Stimulated activated memory B cell treated with anti-CD40 and anti-IgM and Interleukin-4, amounts not matched to agents 10 μg/mL and 1 μg/mL and 100 μg/mL, for 72 hours (primary cell): Measurements from ENCODE around the gene DSN1.
A peak's percentile ranks its signal among the peaks of the same experiment; 100 is the strongest.

Source experiments
- ATAC-seq: fragments of 150-1000 bp; cut with Tn5 transposase; 2 replicates; pipeline ENCODE4 v1.10.0; 2021
- H3K27ac Mint-ChIP-seq: one replicate; pipeline ENCODE4 v1.8.0; 2022; ENCODE audit warnings: mild to moderate bottlenecking, mixed read lengths
- H3K27me3 Mint-ChIP-seq: one replicate; pipeline ENCODE4 v1.8.0; 2022; ENCODE audit warnings: mixed read lengths
- H3K36me3 Mint-ChIP-seq: one replicate; pipeline ENCODE4 v1.8.0; 2022; ENCODE audit warnings: mixed read lengths
- H3K4me1 Mint-ChIP-seq: one replicate; pipeline ENCODE4 v1.8.0; 2022; ENCODE audit warnings: mixed read lengths
- H3K4me3 Mint-ChIP-seq: one replicate; pipeline ENCODE4 v1.8.0; 2022; ENCODE audit warnings: mild to moderate bottlenecking, moderate library complexity, mixed read lengths
- H3K9me3 Mint-ChIP-seq: one replicate; pipeline ENCODE4 v1.8.0; 2022; ENCODE audit warnings: mixed read lengths

Gene DSN1, protein sequence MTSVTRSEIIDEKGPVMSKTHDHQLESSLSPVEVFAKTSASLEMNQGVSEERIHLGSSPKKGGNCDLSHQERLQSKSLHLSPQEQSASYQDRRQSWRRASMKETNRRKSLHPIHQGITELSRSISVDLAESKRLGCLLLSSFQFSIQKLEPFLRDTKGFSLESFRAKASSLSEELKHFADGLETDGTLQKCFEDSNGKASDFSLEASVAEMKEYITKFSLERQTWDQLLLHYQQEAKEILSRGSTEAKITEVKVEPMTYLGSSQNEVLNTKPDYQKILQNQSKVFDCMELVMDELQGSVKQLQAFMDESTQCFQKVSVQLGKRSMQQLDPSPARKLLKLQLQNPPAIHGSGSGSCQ

DNA sequence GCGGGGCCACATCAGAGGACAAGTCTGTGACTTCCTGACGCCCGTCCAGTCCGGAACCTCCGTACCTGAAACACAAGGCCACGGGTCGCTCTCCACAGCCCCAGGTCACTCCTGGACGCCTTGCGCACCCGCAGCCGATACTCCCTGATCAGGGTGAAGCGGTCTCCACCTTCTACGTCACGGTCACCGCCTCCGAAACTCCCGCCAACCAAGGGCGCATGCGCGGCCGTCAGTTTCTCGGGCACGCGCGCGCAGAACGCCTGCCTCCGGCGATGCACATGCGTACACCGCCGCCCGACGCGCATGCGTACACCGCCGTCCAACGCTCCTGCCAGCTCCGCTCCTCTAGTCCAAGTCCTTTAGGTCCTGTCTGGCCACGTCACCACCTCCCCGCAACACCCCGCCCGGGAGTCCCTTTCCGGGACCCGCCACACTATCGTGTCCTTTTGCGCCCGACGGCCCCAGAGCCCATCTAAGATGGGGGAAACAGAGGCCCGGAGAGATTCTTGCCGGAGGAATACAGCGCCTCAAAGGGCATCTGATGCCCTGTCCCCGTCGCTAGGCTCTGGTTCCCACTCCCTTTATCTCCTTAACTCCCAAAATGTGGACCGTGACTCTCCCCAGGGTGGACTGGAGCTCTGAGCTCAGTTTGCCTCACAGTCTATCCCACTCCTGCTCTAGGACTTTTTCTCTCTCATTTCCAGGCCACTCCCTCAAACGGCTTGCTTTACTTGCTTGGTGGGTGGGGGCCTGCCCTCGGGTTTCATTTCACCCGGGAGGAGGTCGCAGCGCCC lies at the start of gene DSN1:
Gene DSN1 (minus strand): TSS at position 167 of the 794 bp plus-strand sequence. CDS start 2,305 bp downstream, outside the sequence.
- ATAC-seq, result peak; percentile 93
- Mint-ChIP-seq H3K4me1 (peaks cover 46% of the 10 kb centered on the region), H3K9me3 (no peaks in the 10 kb centered on the region), H3K27ac (peak within 1 kb of the TSS; percentile 83), H3K36me3 (no peaks in the 10 kb centered on the region), H3K4me3 (peak within 1 kb of the TSS; percentile 83), H3K27me3 (no peaks in the 10 kb centered on the region)

DNA sequence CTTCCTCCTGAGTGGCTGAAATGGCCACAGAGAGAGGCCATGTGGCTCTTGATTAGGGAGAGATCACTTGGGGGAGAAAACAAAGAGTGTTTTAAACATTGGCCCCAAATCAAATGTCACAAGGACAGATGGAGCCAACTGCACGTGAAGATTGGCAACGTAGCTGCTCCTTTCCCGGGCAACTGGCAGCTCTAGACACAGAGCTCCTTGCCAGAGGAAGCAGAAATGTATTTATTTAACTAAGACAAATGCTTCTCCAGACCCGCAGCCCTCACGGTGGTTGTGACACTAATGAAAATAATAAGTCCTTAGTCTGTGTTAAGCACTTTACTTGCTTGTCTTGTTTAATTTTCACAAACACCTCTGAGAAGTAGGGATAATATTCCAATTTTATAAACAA lies 49.6 kb upstream of the DSN1 start:
- Mint-ChIP-seq H3K36me3 (peaks cover 29% of the 10 kb centered on the region), H3K27ac (no peak overlapping the region), H3K27me3 (no peaks in the 10 kb centered on the region), H3K4me1 (peaks cover 17% of the 10 kb centered on the region), H3K4me3 (no peak overlapping the region), H3K9me3 (no peaks in the 10 kb centered on the region)
- ATAC-seq, result no peak

DNA sequence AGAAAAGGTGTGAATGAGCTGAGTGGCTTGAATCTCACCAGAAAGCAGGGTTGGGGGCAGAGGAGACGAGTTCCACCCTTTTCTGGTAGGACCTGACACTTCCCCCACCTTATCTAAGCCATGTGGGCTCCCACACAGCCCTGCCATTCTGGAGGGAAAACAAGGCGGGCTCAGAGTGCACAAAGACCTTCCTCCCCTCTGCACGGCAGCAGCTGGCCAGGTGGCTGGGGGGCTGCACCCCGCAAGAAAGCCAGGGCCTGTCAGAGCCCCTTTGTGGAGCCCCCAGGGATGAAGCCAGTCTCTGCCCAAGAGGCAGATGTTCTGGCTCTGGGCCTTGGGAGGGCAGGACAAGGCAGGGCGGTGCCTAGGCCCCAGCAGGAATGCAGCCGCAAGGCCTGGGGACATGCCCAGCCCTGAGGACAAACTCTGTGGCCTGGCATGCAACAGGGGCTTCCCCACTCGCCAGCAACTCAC lies 48.4 kb upstream of the DSN1 start:
- ATAC-seq, result no peak
- H3K27ac Mint-ChIP-seq, result no peak overlapping the region
- H3K4me1 Mint-ChIP-seq, result peaks cover 7% of the 10 kb centered on the region
- no peaks in the 10 kb centered on the region for H3K27me3 Mint-ChIP-seq
- peaks cover 35% of the 10 kb centered on the region for H3K36me3 Mint-ChIP-seq
- H3K9me3 Mint-ChIP-seq, result no peaks in the 10 kb centered on the region
- no peak overlapping the region for H3K4me3 Mint-ChIP-seq

DNA sequence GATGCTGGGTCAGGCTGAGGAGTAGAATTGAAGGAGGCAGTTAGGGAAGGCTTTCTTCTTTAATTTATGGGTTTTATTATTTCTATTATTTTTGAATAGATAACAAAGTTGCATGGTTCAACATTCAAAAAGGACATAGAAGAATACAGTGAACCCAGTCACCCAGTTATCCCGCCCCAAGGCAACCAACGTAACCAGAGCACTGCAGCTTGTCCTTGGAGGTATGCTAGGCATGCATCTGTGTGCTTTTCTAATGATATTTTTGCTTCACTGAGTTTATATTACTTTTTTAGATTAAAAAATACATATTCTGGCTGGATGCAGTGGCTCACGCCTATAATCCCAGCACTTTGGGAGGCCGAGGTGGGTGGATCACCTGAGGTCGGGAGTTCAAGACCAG lies 47.4 kb upstream of the DSN1 start:
- peaks cover 7% of the 10 kb centered on the region for H3K4me1 Mint-ChIP-seq
- no peaks in the 10 kb centered on the region for H3K27me3 Mint-ChIP-seq
- H3K4me3 Mint-ChIP-seq, result no peak overlapping the region
- H3K27ac Mint-ChIP-seq, result no peak overlapping the region
- ATAC-seq, result no peak
- H3K9me3 Mint-ChIP-seq, result no peaks in the 10 kb centered on the region
- peaks cover 39% of the 10 kb centered on the region for H3K36me3 Mint-ChIP-seq

DNA sequence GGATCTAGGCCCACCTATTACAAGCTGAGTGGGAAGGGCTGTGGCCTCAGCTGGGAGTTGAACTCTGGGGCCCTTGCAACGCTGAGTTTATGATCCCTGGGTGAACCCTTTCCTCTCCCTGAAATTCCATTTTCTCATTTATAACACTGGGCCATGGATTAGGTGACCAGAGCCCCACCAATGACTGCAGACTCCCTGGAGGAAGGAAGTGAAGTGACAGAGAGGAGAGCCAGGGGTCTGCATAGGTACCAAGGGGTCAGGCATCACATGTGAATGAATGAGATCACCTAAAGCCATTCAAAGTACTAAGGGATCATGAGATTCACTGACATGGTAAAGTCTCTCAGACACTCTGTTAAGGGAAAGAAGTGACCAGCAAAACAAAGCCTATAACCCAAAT lies 46.5 kb upstream of the DSN1 start:
- H3K9me3 Mint-ChIP-seq, result no peaks in the 10 kb centered on the region

DNA sequence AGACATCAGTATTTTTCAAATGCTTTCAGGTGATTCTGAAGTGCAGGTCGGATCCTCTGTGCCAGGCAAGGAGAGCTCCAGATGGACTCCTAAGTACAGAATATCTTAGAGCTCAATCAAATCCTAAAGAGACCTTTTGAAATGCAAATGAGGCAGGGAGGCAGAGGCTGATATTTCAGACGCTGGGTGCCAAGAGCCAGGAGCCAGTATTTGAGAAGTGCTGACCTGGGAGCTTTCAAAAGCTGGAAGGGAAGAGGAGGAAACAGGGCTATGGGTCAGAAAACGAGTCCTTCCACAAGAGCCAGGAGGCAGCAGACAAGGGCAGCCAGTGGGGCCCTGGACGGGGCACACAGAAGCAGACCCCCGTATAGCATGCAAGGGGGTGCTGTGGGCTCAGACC lies 46.1 kb upstream of the DSN1 start:
- H3K9me3 Mint-ChIP-seq, result no peaks in the 10 kb centered on the region
- ATAC-seq, result no peak
- H3K27me3 Mint-ChIP-seq, result no peaks in the 10 kb centered on the region
- H3K27ac Mint-ChIP-seq, result peak overlapping the region; percentile 6
- H3K4me3 Mint-ChIP-seq, result no peak overlapping the region
- peaks cover 7% of the 10 kb centered on the region for H3K4me1 Mint-ChIP-seq
- H3K36me3 Mint-ChIP-seq, result peaks cover 43% of the 10 kb centered on the region

More for the DNA sequence above, 46.5 kb upstream of the DSN1 start:
- no peak for ATAC-seq
- peaks cover 43% of the 10 kb centered on the region for H3K36me3 Mint-ChIP-seq
- H3K27ac Mint-ChIP-seq, result peak overlapping the region; percentile 6
- no peaks in the 10 kb centered on the region for H3K27me3 Mint-ChIP-seq
- H3K4me3 Mint-ChIP-seq, result no peak overlapping the region
- peaks cover 7% of the 10 kb centered on the region for H3K4me1 Mint-ChIP-seq

DNA sequence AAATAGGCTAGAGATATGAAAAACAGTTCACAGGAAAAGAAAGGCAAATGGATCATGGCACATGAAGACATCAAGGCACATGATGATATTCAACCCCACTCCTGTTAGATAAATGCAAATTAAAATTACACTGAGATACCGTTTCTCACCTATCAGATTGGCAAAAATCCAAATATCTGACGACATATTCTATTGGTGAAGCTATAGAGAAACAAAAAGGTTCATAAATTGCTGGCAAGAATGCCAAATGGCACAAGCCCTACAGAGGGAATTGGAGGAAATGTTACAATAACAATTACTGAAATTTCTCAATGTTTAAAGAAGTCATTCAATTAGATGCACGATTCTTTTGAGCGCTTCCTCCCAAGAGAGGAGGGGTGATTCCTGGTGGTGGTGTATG lies 45.3 kb upstream of the DSN1 start:
- Mint-ChIP-seq H3K27me3 (no peaks in the 10 kb centered on the region), H3K9me3 (no peaks in the 10 kb centered on the region)

DNA sequence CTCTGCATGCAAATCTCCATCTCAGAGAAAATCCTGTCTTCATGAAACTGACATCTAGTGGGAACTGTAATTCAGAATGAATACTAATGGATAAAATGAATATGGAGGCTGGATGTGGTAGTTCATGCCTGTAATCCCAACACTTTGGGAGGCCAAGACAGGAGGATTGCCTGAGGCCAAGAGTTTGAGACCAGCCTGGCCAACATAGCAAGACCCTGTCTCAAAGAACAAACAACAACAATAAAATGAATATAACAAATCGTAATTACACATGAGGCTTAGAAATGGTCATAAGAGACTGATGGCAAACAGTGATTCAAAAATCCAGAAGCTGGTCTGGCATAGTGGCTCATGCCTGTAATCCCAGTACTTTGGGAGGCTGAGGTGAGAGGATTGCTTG lies 44.6 kb upstream of the DSN1 start:
- H3K4me1 Mint-ChIP-seq, result peaks cover 13% of the 10 kb centered on the region
- ATAC-seq, result no peak
- no peak overlapping the region for H3K4me3 Mint-ChIP-seq
- H3K27ac Mint-ChIP-seq, result no peak overlapping the region
- no peaks in the 10 kb centered on the region for H3K9me3 Mint-ChIP-seq
- H3K27me3 Mint-ChIP-seq, result no peaks in the 10 kb centered on the region
- H3K36me3 Mint-ChIP-seq, result peaks cover 48% of the 10 kb centered on the region

More for the DNA sequence above, 45.3 kb upstream of the DSN1 start:
- no peak overlapping the region for H3K4me3 Mint-ChIP-seq
- no peak overlapping the region for H3K27ac Mint-ChIP-seq
- no peak for ATAC-seq
- peaks cover 44% of the 10 kb centered on the region for H3K36me3 Mint-ChIP-seq
- peaks cover 10% of the 10 kb centered on the region for H3K4me1 Mint-ChIP-seq

DNA sequence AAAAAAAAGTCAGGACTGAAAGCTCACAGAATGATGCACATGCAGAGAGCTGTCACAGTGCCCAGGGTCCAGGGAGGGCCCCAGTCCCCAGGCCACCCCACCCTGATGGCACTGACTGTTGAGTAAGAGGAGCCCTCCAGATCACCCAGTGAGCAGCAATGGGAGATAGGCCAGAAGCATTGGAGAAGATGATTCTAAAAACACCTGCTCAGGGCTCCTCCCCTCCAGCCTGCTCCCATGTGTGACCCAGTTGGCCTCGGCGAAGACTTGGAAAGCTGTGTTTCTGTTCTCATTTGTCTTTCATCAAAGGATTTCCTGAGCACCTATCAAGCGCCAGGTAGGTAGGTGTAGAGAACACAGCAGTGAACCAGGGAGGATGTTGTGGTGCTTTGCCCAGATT lies 43.9 kb upstream of the DSN1 start:
- Mint-ChIP-seq H3K36me3 (peaks cover 49% of the 10 kb centered on the region), H3K9me3 (no peaks in the 10 kb centered on the region), H3K27ac (no peak overlapping the region)

DNA sequence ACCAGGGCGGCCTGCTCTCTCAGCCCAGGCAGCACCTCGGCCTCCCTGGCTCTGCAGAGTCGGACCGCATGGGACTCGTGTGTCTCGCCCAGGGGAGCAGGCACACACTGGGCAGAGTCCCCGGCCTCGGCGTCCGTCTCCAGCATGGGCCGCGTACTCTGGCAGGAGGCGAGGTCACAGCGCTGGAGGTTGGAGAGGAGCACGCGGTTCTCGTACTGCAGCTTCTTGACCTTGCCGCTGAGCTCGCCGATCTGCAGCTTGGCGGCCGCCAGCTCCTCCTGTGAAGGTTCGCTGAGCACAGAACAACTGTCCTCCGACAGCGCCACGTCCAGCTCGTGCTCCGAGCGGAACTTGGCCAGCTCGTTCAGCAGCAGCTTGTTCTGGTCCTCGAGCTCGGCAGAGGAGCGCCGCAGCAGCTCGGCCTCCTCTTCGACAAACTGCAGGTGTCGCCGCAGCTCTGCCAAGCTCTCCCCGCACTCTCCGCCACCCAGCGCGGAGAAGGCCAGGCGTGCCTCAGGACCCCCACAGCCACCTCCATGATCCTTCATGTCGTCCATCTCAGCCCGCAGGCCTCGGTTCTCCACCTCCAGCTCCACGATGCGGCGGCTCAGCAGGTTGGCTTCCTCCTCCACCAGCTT lies 42.0 kb upstream of the DSN1 start:
- Mint-ChIP-seq H3K4me1 (peaks cover 13% of the 10 kb centered on the region), H3K36me3 (peaks cover 47% of the 10 kb centered on the region), H3K4me3 (no peak overlapping the region), H3K27ac (no peak overlapping the region), H3K27me3 (no peaks in the 10 kb centered on the region), H3K9me3 (no peaks in the 10 kb centered on the region)
- ATAC-seq, result no peak

More for the DNA sequence above, 43.9 kb upstream of the DSN1 start:
- no peak for ATAC-seq
- no peaks in the 10 kb centered on the region for H3K27me3 Mint-ChIP-seq
- H3K4me3 Mint-ChIP-seq, result no peak overlapping the region
- peaks cover 13% of the 10 kb centered on the region for H3K4me1 Mint-ChIP-seq

DNA sequence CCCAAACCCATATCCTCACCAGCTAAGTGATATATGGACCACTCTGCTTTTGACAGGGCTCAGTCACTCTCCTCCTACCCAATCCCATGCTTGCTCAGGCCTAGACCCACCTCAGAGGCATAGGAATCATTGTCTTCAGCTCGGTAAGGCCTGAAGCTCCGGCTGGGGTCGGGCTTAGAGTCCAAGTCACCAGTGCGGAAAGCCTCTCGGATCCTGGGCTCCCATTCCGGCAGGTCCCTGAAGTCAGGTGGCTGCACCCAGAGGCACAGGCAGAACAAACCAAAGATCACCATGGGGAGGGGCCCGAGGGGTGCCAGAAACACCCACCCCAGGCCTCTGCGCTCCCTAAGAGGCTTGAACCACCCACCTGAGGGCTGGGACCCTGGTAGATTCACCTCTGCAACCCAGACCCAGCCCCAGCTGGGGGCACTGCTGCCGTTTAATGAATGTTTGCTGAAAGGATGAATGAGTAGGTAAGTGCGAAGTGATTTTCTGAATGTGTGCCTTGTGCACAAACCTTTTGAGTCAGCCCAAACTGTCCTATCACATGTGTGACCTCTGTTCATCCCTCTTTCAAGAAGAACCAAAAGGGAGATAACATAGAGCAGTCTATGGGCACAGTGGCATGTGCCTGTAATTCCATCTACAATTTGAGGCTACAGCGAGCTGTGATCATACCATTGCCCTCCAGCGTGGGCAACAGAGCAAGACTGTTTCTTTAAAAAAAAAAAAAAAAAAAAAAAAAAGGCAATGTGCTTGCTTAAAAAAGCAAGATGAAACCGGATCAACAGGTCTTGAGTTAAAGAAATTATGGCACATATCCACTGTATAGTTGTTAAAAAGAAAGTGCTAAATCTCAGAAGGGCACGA lies 39.3 kb upstream of the DSN1 start:
- Mint-ChIP-seq H3K9me3 (no peaks in the 10 kb centered on the region), H3K4me3 (no peak overlapping the region), H3K27ac (no peak overlapping the region), H3K27me3 (no peaks in the 10 kb centered on the region), H3K4me1 (peaks cover 15% of the 10 kb centered on the region), H3K36me3 (peaks cover 56% of the 10 kb centered on the region)
- no peak for ATAC-seq

DNA sequence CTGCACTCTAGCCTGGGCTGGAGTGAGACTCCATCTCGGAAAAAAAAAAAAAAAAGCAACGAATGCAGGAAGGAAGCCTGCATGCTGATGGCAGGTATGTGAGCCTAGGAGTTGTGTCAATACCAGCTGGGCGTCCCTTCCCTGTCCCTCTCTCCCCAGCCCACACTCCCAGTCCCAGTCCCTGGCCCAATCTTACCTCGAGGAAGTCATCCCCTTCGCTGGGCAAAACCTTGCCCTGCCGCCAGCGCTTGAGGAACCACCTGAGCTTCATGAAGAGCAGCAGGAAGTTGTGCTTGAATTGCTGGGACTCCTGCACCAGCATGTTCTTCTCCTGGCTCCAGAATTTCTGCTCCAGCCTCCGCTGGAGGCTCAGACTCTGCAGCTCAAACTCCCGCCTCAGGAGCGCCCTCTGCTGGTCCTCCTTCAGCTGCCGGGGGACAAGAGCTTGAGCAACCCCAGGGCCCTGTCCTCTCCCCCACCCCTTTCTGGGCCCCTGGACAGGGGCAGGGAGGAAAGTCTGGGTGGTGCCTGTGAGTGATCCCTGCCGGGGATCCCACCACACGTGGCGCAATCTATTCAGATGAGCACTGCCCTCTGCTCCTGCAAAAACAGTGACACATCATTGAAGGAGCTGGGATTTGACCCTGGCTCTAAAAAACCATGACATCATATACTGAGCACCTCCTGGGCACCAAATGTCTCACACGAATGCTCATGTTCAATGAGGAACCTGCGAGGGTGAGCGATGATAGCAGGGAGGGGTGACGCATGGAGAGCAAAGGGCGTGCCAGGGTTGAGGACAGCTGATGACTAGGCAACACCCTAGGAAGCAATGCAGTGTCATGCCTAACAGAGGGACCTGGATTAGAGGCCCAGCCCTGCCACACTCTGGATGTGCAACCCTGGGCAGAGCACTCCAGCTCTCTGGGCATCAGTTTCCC lies 35.0 kb upstream of the DSN1 start:
- no peak for ATAC-seq
- Mint-ChIP-seq H3K27ac (no peak overlapping the region), H3K9me3 (no peaks in the 10 kb centered on the region), H3K27me3 (no peaks in the 10 kb centered on the region), H3K36me3 (peaks cover 63% of the 10 kb centered on the region), H3K4me3 (no peak overlapping the region), H3K4me1 (peaks cover 10% of the 10 kb centered on the region)

DNA sequence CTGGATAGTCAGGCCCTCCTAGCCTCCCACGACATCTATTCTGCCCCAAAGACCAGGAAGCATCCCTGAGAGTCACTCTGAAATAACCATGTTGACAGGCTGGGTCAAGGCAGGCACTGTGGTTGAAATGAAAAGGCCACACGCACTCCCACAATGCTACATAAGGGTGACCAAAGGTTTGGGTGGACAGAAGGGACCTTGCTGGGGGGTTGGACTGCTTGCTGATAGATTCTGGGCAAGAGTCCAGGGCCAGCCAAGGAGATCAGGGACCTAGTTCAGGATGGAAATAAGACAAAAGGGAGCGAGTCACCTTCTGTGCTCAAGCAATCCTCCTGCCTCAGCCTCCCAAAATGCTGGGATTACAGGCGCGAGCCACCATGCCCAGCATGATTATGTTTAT lies 32.5 kb upstream of the DSN1 start:
- Mint-ChIP-seq H3K27me3 (no peaks in the 10 kb centered on the region), H3K36me3 (peaks cover 78% of the 10 kb centered on the region), H3K9me3 (no peaks in the 10 kb centered on the region), H3K4me3 (no peak overlapping the region), H3K27ac (no peak overlapping the region), H3K4me1 (peaks cover 9% of the 10 kb centered on the region)
- ATAC-seq, result no peak

DNA sequence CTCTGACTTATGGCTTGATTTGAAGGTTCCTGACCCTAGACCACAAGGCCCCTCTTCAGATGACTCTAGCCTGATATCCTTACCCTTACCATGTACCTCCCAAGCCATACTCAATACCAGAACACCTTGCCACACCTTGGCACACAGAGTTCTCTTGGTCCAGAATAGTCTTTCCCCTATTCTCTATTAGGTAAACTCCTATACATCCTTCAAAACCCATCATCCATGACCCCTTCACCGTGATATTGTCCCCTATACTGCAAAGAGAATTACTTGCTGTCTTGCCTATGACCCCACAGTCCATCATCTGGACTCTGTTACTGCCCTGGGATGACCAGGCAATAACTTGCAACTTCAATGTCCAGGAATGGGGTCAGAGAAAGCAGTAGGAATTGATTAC lies 31.8 kb upstream of the DSN1 start:
- Mint-ChIP-seq H3K27ac (no peak overlapping the region), H3K36me3 (peaks cover 80% of the 10 kb centered on the region), H3K9me3 (no peaks in the 10 kb centered on the region)

More for the DNA sequence above, 31.8 kb upstream of the DSN1 start:
- ATAC-seq, result no peak
- Mint-ChIP-seq H3K27me3 (no peaks in the 10 kb centered on the region), H3K4me3 (no peak overlapping the region), H3K4me1 (peaks cover 9% of the 10 kb centered on the region)
